ENCODE data around the gene LINGO1.

GRCh38 chr15:77626002-77626401 lies 6.7 kb downstream of the LINGO1 start:
- TF ChIP-seq POLR2AphosphoS5 (IDR thresholded peaks at IDR 0.05; ENCODE audit: low read depth, low read length), result no peak
- TF ChIP-seq POLR2A (IDR thresholded peaks at IDR 0.05; ENCODE audit: low read depth, low read length), result no peak
- TF ChIP-seq TAF1 (IDR thresholded peaks at IDR 0.05; ENCODE audit: low read depth, low read length), result no peak
- no peak for TF ChIP-seq PAX5 (IDR thresholded peaks at IDR 0.05; ENCODE audit: insufficient read depth, low read length, severe bottlenecking)
- no peak for TF ChIP-seq SPI1 (IDR thresholded peaks at IDR 0.05; ENCODE audit: low read depth, low read length)
- TF ChIP-seq POU2F2 (IDR thresholded peaks at IDR 0.05; ENCODE audit: low read depth, low read length), result no peak
